ENCODE data around the gene DMRT3.

GRCh38 chr9:965497-965896 lies 11.0 kb upstream of the DMRT3 start:
- TF ChIP-seq, protein P1, sequence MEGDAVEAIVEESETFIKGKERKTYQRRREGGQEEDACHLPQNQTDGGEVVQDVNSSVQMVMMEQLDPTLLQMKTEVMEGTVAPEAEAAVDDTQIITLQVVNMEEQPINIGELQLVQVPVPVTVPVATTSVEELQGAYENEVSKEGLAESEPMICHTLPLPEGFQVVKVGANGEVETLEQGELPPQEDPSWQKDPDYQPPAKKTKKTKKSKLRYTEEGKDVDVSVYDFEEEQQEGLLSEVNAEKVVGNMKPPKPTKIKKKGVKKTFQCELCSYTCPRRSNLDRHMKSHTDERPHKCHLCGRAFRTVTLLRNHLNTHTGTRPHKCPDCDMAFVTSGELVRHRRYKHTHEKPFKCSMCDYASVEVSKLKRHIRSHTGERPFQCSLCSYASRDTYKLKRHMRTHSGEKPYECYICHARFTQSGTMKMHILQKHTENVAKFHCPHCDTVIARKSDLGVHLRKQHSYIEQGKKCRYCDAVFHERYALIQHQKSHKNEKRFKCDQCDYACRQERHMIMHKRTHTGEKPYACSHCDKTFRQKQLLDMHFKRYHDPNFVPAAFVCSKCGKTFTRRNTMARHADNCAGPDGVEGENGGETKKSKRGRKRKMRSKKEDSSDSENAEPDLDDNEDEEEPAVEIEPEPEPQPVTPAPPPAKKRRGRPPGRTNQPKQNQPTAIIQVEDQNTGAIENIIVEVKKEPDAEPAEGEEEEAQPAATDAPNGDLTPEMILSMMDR (IDR thresholded peaks at IDR 0.05): no peak
- TF ChIP-seq POLR2A (IDR thresholded peaks at IDR 0.05): no peak
- no peak for TF ChIP-seq EP300 (IDR thresholded peaks at IDR 0.05)
